HepG2 (cell line): Measurements from ENCODE around the gene GPSM1. TPM values are rescaled to one million over a fixed set of nuclear protein-coding genes. Genes with fewer than 3 reads are reported as not detected.

Experiments used
- ATAC-seq: fragments of 200-7000 bp; cut with Tn5 transposase; 3 replicates; pipeline ENCODE4 v1.9.1; 2020; ENCODE audit warnings: mild to moderate bottlenecking, moderate library complexity
- BruUV-seq: library from RNA; stranded (reverse); fragments of 400-500 nt; replicated peaks from 2 replicates; lab custom pipeline; 2021; lab: Mats Ljungman, UMichigan
- CTCF ChIA-PET: fragments of 300-600 bp; formaldehyde crosslinking; extraction: SDS; loops from one replicate; lab custom pipeline; 2021; ENCODE audit warnings: low total read pairs, inconsistent platforms, low intra/inter-chr PET ratio; lab: Yijun Ruan, JAX
- POLR2A ChIA-PET: fragments of 350-600 bp; sonication (Branson Sonifier 250); formaldehyde crosslinking; loops from one replicate; lab custom pipeline; 2020; ENCODE audit warnings: antibody characterized with exemption, inconsistent platforms; lab: Yijun Ruan, JAX
- DNase-seq: peaks from one replicate; pipeline ENCODE4 v3.0.0-alpha.2; 2015; ENCODE audit warnings: low spot score
- FAIRE-seq: peaks from 3 replicates; lab custom pipeline; 2011; peaks lifted over from hg19 to GRCh38; lab: Jason Lieb, UNC
- H2AFZ ChIP-seq: one replicate; pipeline ENCODE4 v1.6.1; 2011; ENCODE audit warnings: low read length, inconsistent platforms
- H3K27ac ChIP-seq: fragments of 300-600 bp; 3 replicates; pipeline ENCODE4 v1.8.0; 2011; ENCODE audit warnings: mixed run types, mild to moderate bottlenecking, mixed read lengths, low read length, inconsistent platforms; ENCODE audit not compliant: insufficient read depth; ENCODE audit errors: extremely low read length
- H3K27me3 ChIP-seq, 2 experiments: fragments of 200-600 bp in 1 of 2; 2 replicates in 1 of 2; 3 replicates in 1 of 2; pipeline versions ENCODE4 v1.6.0 to v1.8.0; 2011; ENCODE audit warnings: low read length in 2 of 2, mild to moderate bottlenecking in 2 of 2, moderate library complexity in 2 of 2, inconsistent platforms in 1 of 2; ENCODE audit not compliant: insufficient read depth in 2 of 2, control insufficient read depth in 1 of 2
- H3K36me3 ChIP-seq, 2 experiments: fragments of 200-600 bp in 1 of 2; replicated peaks in 1 of 2; 2 replicates in 1 of 2; 3 replicates in 1 of 2; pipeline versions ENCODE4 v1.5.1 to v1.8.0; 2011; ENCODE audit warnings: low read length in 2 of 2, inconsistent platforms in 1 of 2; ENCODE audit not compliant: insufficient read depth in 2 of 2, control insufficient read depth in 1 of 2
- H3K4me1 ChIP-seq: 2 replicates; pipeline ENCODE4 v1.5.1; 2012; ENCODE audit warnings: low read length, inconsistent platforms; ENCODE audit not compliant: insufficient read depth
- H3K4me2 ChIP-seq: 2 replicates; pipeline ENCODE4 v1.6.0; 2011; ENCODE audit warnings: low read depth, low read length, inconsistent platforms
- H3K4me3 ChIP-seq, 3 experiments: fragments of 200-600 bp in 1 of 3; sonication (generic), shearing (Covaris generic) in 1 of 3; replicated peaks in 1 of 3; 2 replicates each; pipeline ENCODE4 v1.5.1; 2011 to 2016; ENCODE audit warnings: low read length in 3 of 3, inconsistent platforms in 2 of 3, low read depth in 2 of 3, mild to moderate bottlenecking in 2 of 3, control low read depth in 1 of 3, mixed read lengths in 1 of 3; ENCODE audit not compliant: insufficient read depth in 1 of 3
- H3K79me2 ChIP-seq: one replicate; pipeline ENCODE4 v1.6.1; 2011; ENCODE audit warnings: low read length, inconsistent platforms; ENCODE audit not compliant: insufficient read depth
- H3K9ac ChIP-seq: 2 replicates; pipeline ENCODE4 v1.6.0; 2011; ENCODE audit warnings: mild to moderate bottlenecking, low read depth, low read length, inconsistent platforms; ENCODE audit not compliant: insufficient read depth
- H3K9me3 ChIP-seq: 2 replicates; pipeline ENCODE4 v1.5.1; 2012; ENCODE audit warnings: mild to moderate bottlenecking, low read length
- H4K20me1 ChIP-seq: 2 replicates; pipeline ENCODE4 v1.6.0; 2011; ENCODE audit warnings: inconsistent platforms, mild to moderate bottlenecking, low read length, moderate library complexity; ENCODE audit not compliant: insufficient read depth
- HNRNPL ChIP-seq: fragments of 200-400 bp; formaldehyde crosslinking; IDR thresholded peaks from 2 replicates; pipeline ENCODE4 v1.6.1; 2017; ENCODE audit warnings: mild to moderate bottlenecking, low read depth, low read length
- HNRNPLL ChIP-seq: fragments of 200-400 bp; formaldehyde crosslinking; IDR thresholded peaks from 2 replicates; pipeline ENCODE4 v1.6.1; 2017; ENCODE audit warnings: mild to moderate bottlenecking, low read depth, low read length; ENCODE audit not compliant: poor library complexity, severe bottlenecking
- KAT7 ChIP-seq: IDR thresholded peaks from 2 replicates; pipeline ENCODE4 v1.6.1; 2018; ENCODE audit warnings: borderline replicate concordance, missing compliant biosample characterization
- KDM2A ChIP-seq: sonication (generic); formaldehyde crosslinking; IDR thresholded peaks from 2 replicates; pipeline ENCODE4 v1.4.0; 2020; ENCODE audit warnings: low read depth, missing genetic modification reagents, borderline replicate concordance
- STAG1 ChIP-seq: sonication (generic); formaldehyde crosslinking; IDR thresholded peaks from 2 replicates; pipeline ENCODE4 v1.4.0; 2020; ENCODE audit warnings: missing genetic modification reagents
- XRCC5 ChIP-seq: fragments of 200-400 bp; formaldehyde crosslinking; optimal IDR thresholded peaks from 2 replicates; pipeline ENCODE3; 2017; ENCODE audit warnings: mild to moderate bottlenecking, low read length
- ZFY ChIP-seq: sonication (generic); formaldehyde crosslinking; IDR thresholded peaks from 2 replicates; pipeline ENCODE4 v1.4.0; 2020; ENCODE audit warnings: missing genetic modification reagents
- ZNF350 ChIP-seq: sonication (generic); formaldehyde crosslinking; IDR thresholded peaks from 2 replicates; pipeline ENCODE4 v1.4.0; 2020; ENCODE audit warnings: mild to moderate bottlenecking, low read depth, missing genetic modification reagents, borderline replicate concordance
- ZNF572 ChIP-seq: sonication (generic); formaldehyde crosslinking; IDR thresholded peaks from 2 replicates; pipeline ENCODE4 v1.5.1; 2020; ENCODE audit warnings: mild to moderate bottlenecking, missing genetic modification reagents
- WGBS: methylation state at CpG from one replicate; pipeline ENCODE4 v1.1.6; 2017; ENCODE audit warnings: low lambda C conversion rate; 5-methylcytosine and 5-hydroxymethylcytosine counted together
- in situ Hi-C: cut with HindIII; loops from 2 replicates; pipeline ENCODE4 v1.10.0; 2017; ENCODE audit warnings: low pct_unique_long_range_greater_than_20kb; ENCODE audit not compliant: extremely low pct_ligation_motif_present
- intact Hi-C: fragments of 100-400 bp; cut with micrococcal nuclease; formaldehyde crosslinking; loops from one replicate; pipeline ENCODE4 v1.10.0; 2022; ENCODE audit not compliant: unreplicated experiment
- polyA plus RNA-seq, 8 experiments: library from polyadenylated mRNA; depleted of rRNA in 3 of 8; stranded (reverse) in 7 of 8; unstranded in 1 of 8; fragments of >200 nt; fragmentation: Illumina TruSeq in 4 of 8; extraction: Trizol in 4 of 8; gene quantifications; 2 replicates each; pipeline versions ENCODE4 v1.2.1 to v1.2.3, GENCODE V29; 2011 to 2016; ENCODE audit warnings: low read depth in 4 of 8, missing spikeins in 1 of 8, mixed read lengths in 1 of 8; ENCODE audit not compliant: insufficient read depth in 1 of 8
- total RNA-seq, 5 experiments: library from RNA; depleted of rRNA; stranded (reverse); fragments of >200 nt; fragmentation: Illumina TruSeq; extraction: Trizol; gene quantifications; 2 replicates each; pipeline ENCODE4 v1.2.3, GENCODE V29; 2016; ENCODE audit warnings: low read depth in 1 of 5
- TF ChIP-seq, protein P1 (sequence below): IDR thresholded peaks from 2 replicates; pipeline ENCODE4 v1.6.1; 2012; ENCODE audit warnings: inconsistent platforms
- TF ChIP-seq, protein P2 (sequence below): sonication (generic); formaldehyde crosslinking; IDR thresholded peaks from 2 replicates; pipeline ENCODE4 v1.4.0; 2020; ENCODE audit warnings: missing genetic modification reagents
- TF ChIP-seq, protein P3 (sequence below): sonication (generic); formaldehyde crosslinking; IDR thresholded peaks from 2 replicates; pipeline ENCODE4 v1.5.1; 2020; ENCODE audit warnings: mild to moderate bottlenecking, moderate library complexity, missing genetic modification reagents
- TF ChIP-seq, protein P4 (sequence below): sonication (generic); formaldehyde crosslinking; IDR thresholded peaks from 2 replicates; pipeline ENCODE4 v1.4.0; 2020; ENCODE audit warnings: missing genetic modification reagents, borderline replicate concordance

Gene GPSM1
- total and polyA plus RNA-seq, 2 of the 13 experiments (the other 11 are each of a cell fraction or from before 2014, with no cell fraction given): 1.0 to 2.4 TPM

DNA sequence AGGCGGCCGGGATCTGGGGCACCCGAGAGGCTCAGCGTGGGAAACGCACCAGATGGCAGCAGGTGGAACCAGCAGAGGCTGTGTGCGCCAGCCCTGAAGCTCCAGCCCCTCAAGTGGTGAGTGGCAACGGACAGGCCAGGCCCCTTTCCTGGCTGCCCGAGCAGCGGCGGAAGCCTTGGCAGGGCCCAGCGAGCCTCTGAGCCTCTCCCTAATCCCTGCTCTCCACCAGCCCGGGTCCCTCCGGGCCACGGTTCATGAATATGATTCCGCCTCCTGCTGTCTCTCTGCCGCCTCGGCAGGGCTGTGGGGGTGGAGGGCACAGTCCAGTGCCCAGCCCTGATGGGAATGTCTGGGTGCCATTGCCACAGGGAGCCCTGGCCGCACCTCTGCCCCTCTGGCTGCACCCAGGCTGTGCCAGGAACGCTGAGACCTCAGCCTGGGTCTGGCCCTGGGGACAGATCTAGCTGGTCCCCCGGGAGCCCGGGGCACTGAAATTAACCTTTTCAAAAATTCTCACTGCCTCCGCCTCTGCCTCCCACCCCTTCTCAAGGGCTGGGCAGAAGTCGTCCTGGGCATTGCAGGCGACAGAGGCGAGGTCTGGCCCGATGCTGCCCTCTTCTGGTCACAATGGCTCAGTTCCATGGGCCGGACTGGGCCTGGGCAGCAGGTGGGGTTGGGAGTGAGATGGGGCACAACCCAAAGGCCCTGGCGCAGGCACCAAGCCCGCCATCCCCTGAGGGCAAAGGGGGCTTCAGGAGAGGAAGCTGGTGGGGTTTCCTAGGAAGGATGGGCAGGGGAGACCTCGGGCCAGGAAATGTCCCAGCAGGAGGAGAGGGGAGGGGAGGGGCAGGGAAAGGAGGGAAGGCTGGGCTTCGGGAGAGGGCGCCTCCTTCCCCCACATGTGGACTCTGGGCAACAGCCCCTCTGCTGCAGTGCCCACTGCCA lies 43.8 kb upstream of the GPSM1 start:
- Histone ChIP-seq H3K9me3 (no peaks in the 10 kb centered on the region), H3K27me3 (peaks cover 12 to 83% of the 10 kb centered on the region in 2 experiments), H3K27ac (no peak overlapping the region), H3K9ac (no peak overlapping the region), H3K4me1 (no peaks in the 10 kb centered on the region), H3K79me2 (no peaks in the 10 kb centered on the region), H2AFZ (no peak overlapping the region), H3K36me3 (no peaks in the 10 kb centered on the region), H3K4me2 (no peak overlapping the region), H4K20me1 (no peaks in the 10 kb centered on the region), H3K4me3 (no peak overlapping the region)
- FAIRE-seq: no peak
- DNase-seq: peak; percentile 33
- intact Hi-C loops: no loop called here
- in situ Hi-C loops: loop anchor here (10.0 kb wide), 1 partner anchor 109 kb away; no protein-coding TSS in a partner anchor
- ChIA-PET CTCF (interaction anchor here (0.7 to 1.8 kb wide), 3 partner anchors 57 to 150 kb away, joined by 3 to 6 read pairs (median 4); no protein-coding TSS in a partner anchor), POLR2A (no interaction called here)
- peak; percentile 90 for ATAC-seq
- 43% methylated on average over 16 of the region's 32 CpGs for WGBS
- BruUV-seq: no TSS peak
- TF ChIP-seq ZNF572 (0 out of 2 replicates have a peak, but pooled peaks have one; percentile 49), STAG1 (CRISPR knock-in tag) (peak; percentile 90), HNRNPLL (peak; percentile 17), HNRNPL (peak; percentile 85), KDM2A (CRISPR knock-in tag) (peak; percentile 41; the same call in 1 of the 2 replicates), ZFY (0 out of 2 replicates have a peak, but pooled peaks have one; percentile 24), ZNF350 (CRISPR knock-in tag) (0 out of 2 replicates have a peak, but pooled peaks have one; percentile 22), XRCC5 (peak; percentile 71), KAT7 (no peak)
- TF ChIP-seq, protein P1, sequence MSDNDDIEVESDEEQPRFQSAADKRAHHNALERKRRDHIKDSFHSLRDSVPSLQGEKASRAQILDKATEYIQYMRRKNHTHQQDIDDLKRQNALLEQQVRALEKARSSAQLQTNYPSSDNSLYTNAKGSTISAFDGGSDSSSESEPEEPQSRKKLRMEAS: peak; percentile 29; the same call in 1 of the 2 replicates
- TF ChIP-seq, protein P2, sequence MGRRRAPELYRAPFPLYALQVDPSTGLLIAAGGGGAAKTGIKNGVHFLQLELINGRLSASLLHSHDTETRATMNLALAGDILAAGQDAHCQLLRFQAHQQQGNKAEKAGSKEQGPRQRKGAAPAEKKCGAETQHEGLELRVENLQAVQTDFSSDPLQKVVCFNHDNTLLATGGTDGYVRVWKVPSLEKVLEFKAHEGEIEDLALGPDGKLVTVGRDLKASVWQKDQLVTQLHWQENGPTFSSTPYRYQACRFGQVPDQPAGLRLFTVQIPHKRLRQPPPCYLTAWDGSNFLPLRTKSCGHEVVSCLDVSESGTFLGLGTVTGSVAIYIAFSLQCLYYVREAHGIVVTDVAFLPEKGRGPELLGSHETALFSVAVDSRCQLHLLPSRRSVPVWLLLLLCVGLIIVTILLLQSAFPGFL: no peak
- TF ChIP-seq, protein P3, sequence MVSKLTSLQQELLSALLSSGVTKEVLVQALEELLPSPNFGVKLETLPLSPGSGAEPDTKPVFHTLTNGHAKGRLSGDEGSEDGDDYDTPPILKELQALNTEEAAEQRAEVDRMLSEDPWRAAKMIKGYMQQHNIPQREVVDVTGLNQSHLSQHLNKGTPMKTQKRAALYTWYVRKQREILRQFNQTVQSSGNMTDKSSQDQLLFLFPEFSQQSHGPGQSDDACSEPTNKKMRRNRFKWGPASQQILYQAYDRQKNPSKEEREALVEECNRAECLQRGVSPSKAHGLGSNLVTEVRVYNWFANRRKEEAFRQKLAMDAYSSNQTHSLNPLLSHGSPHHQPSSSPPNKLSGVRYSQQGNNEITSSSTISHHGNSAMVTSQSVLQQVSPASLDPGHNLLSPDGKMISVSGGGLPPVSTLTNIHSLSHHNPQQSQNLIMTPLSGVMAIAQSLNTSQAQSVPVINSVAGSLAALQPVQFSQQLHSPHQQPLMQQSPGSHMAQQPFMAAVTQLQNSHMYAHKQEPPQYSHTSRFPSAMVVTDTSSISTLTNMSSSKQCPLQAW: 0 out of 2 replicates have a peak, but pooled peaks have one; percentile 25
- TF ChIP-seq, protein P4, sequence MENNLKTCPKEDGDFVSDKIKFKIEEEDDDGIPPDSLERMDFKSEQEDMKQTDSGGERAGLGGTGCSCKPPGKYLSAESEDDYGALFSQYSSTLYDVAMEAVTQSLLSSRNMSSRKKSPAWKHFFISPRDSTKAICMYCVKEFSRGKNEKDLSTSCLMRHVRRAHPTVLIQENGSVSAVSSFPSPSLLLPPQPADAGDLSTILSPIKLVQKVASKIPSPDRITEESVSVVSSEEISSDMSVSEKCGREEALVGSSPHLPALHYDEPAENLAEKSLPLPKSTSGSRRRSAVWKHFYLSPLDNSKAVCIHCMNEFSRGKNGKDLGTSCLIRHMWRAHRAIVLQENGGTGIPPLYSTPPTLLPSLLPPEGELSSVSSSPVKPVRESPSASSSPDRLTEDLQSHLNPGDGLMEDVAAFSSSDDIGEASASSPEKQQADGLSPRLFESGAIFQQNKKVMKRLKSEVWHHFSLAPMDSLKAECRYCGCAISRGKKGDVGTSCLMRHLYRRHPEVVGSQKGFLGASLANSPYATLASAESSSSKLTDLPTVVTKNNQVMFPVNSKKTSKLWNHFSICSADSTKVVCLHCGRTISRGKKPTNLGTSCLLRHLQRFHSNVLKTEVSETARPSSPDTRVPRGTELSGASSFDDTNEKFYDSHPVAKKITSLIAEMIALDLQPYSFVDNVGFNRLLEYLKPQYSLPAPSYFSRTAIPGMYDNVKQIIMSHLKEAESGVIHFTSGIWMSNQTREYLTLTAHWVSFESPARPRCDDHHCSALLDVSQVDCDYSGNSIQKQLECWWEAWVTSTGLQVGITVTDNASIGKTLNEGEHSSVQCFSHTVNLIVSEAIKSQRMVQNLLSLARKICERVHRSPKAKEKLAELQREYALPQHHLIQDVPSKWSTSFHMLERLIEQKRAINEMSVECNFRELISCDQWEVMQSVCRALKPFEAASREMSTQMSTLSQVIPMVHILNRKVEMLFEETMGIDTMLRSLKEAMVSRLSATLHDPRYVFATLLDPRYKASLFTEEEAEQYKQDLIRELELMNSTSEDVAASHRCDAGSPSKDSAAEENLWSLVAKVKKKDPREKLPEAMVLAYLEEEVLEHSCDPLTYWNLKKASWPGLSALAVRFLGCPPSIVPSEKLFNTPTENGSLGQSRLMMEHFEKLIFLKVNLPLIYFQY (CRISPR knock-in tag): 0 out of 2 replicates have a peak, but pooled peaks have one; percentile 35
